GM21390 (cell line): ENCODE results near the gene HSD17B14.
"Not testable (repeated sequence)": the region's sequence is repeated elsewhere in the genome, so short reads cannot be mapped to it uniquely, and the experiment has no call there.

Experiments used
- ATAC-seq: cut with Tn5 transposase; IDR thresholded peaks from one replicate; pipeline ENCODE4 v1.9.1; 2021; ENCODE audit not compliant: unreplicated experiment

Gene HSD17B14

DNA sequence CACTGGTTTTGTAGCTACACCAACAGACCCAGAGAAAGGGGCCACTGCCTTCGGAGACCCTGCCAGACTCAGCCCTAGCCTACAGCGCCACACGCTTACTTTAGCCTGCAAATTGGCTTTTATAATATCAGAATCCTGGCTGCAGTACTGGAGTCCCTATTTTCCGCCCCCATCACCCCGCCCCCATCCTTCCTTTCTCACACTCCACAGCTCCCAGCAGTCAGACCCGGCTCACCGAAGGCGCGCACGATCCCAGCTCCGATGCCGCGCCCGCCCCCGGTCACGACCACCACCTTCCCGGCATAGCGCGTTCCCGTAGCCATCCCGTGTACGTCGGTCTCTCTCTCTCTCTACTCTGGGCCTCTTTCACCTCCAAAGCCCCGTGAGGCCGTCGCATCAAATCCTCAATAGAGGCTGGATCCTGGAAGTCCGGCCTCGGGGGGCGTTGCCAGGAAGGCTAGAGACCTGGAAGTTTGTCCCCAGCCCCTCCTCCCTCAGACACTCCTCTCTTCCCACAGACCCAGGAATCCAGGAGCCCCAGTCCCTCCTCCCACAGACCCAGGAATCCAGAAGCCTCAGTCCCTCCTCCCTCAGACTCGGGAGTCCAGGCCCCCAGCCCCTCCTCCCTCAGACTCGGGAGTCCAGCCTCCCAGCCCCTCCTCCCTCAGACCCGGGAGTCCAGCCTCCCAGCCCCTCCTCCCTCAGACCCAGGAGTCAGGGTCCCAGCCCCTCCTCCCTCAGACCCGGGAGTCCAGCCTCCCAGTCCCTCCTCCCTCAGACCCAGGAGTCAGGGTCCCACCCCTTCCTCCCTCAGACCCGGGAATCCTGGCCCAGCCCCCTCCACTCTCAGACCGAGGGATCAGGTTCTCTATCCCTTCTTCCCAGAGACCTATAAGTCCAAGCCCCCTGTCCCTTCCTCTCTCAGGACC is at the start of gene HSD17B14:
TSS of gene HSD17B14 (minus strand) at position 403 of the 929 bp plus-strand sequence. CDS start at position 323, 80 bp downstream.
- no peak for ATAC-seq

DNA sequence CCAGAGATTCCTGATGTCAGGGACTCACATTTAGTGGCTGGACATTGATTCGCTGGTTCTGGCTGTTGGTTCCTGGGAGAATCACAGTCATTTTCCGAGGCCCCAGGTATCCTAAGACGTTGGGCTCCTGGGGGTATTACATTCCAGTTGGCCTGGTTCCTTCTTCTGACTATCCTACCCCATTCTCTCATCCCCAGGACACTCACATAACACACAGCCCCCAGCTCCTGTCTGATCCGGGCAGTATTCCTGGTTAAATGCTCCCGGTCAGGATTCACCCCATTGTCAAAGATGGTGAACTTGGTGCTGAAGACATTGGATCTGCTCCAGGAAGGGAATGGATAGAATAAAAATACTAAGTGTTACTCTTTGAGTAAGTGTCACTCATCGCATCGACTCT is 47.4 kb upstream of the HSD17B14 start:
- no peak for ATAC-seq

DNA sequence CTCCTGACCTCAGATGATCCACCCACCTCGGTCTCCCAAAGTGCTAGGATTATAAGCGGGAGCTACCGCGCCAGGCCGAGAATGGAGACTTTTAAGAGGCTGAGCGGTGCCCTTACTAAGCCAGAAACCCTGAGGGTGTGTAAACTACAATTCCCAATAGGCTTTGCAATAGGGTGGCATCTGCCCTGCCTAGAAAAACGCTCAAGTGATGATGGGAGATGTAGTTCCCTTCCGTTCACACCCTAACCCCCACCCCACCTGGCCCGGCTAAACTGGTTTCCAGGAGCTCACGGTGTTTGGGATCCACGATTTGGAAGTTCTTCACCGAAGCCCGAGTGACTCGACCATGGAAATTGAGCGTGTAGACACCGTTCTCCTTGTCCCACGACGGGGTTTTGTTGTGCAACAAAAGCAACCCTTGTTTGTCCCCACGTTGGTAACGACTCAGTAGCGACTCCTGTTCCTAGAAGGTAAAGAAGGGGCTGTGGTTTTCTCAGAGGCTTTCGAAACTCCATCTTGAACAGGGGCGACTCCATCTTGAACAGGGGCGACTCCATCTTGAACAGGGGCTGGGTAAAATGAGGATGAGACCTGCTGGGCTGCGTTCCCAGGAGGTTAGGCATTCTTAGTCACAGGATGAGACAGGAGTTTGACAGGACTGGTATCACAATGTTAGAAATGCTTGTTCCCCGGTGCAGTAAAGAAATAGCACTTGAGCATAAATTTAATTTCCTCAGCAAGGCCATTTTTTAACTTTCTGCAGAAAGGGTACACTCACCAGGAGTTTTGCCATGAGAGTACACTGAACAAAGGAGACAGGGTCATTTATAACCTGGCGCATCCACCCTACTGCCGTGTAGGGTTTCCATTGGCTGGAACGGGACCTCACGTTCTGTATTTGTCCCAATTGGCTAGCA is 45.7 kb upstream of the HSD17B14 start:
- ATAC-seq, result no peak

DNA sequence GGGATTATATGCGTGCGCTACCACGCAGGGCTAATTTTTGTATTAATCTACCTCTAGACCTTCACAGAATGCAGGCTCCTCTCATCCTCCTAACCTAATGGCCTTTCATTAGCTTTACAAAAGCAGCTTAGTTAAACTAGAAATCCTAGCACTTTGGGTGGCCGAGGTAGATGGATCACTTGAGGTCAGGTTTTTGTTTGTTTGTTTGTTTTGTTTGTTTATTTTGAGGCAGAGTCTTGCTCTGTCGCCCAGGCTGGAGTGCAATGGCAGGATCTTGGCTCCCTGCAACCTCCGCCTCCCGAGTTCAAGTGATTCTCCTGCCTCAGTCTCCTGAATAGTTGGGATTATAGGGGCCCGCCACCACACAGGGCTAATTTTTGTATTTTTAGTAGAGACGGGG is 43.4 kb upstream of the HSD17B14 start:
- not testable (repeated sequence) for ATAC-seq

DNA sequence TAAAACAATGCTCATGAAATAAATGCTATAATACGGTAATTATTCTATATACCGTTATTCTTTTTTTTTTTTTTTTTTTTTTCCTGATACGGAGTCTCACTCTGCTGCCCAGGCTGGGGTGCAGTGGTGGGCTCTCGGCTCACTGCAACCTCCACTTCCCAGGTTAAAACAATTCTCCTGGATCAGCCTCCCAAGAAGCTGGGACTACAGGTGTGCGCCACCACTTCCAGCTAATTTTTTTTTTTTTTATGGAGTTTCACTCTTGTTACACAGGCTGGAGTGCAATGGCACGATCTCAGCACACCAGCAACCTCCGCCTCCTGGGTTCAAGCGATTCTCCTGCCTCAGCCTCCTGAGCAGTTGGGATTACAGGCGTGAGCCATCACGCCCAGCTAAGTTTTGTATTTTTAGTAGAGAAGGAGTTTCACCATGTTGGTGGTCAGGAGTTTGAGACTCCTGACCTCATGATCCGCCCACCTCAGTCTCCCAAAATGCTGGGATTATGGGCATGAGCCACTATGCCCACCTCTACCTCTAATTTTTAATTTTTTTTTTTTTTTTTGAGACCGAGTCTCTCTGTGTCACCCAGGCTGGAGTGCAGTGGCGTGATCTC is 42.8 kb upstream of the HSD17B14 start:
- no peak for ATAC-seq

DNA sequence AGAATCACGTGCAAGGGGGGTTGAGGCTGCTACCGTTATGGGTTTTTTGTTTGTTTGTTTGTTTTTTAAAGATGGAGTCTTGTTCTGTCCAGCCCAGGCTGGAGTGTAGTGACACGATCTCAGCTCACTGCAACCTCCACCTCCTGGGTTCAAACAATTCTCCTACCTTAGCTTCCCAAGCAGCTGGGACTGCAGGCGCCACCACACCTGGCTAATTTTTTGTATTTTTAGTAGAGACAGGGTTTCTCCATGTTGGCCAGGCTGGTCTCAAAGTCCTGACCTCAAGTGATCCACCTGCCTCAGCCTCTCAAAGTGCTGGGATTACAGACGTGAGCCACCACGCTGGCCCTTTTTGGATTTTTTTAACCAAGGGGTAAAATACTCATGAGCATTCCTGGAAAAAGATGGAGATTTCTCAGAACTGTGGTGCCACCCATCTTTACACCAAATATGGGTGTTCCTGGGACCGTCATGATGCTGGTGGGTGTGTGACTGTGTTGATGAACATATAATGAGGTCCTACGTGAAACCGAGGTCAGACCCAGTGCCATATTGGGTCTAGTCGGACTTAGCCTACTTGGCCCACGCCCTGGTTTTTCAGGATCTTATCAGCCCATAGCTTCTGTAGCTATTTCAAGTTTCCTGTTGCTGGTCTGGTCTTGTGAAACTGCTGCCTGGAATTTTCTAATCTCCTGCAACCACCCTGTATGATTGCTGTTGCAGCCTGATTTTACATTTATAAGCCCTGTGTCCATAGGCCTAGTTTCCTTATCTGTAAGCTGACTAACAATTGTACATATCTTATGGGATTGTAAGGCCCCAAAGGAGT is 42.1 kb upstream of the HSD17B14 start:
- no peak for ATAC-seq

DNA sequence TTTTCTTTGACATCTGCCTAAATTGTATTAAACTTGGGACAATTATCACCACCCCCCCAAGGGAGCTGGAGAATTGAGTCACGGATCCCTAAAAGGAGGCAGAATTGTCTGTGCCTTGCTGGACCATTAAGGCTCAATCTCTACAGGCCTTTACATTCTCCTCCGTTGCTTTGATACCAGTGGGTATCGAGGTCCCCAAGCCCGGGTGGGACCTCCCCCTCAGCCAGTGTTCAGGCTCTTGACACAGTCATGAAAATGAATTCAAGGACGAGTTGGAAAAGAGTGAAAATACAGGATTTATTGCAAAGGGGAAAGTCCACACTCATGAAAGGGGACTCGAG is 41.5 kb upstream of the HSD17B14 start:
- no peak for ATAC-seq

DNA sequence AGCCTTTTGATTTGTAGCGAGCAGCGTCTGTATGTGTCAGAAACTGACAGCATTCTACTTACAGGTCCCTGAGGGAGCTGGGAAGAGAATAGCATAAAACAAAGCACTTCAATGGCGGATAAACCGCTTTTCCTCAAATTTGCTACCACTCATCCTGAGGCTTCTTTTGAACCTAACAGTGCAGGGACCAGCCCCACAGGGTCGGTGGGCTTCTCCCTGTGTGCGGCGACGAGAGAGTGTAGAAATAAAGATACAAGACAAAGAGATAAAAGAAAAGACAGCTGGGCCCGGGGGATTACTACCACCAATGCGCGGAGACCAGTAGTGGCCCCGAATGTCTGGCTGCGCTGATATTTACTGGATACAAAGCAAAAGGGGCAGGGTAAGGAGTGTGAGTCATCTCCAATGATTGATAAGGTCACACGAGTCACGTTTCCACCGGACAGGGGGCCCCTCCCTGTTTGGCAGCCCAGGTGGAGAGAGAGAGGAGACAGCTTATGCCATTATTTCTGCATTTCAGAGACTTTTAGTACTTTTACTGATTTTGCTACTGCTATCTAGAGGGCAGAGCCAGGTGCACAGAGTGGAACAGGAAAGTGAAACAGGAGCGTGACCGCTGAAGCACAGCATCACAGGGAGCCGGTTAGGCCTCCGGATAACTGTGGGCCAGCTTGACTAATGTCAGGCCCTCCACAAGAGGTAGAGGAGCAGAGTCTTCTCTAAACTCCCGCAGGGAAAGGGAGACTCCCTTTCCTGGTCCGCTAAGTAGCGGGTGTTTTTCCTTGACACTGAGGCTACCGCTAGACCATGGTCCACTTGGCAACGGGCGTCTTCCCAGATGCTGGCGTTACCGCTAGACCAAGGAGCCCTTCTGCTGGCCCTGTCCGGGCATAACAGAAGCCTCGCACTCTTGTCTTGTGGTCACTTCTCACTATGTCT is 40.0 kb upstream of the HSD17B14 start:
- ATAC-seq, result not testable (repeated sequence)

DNA sequence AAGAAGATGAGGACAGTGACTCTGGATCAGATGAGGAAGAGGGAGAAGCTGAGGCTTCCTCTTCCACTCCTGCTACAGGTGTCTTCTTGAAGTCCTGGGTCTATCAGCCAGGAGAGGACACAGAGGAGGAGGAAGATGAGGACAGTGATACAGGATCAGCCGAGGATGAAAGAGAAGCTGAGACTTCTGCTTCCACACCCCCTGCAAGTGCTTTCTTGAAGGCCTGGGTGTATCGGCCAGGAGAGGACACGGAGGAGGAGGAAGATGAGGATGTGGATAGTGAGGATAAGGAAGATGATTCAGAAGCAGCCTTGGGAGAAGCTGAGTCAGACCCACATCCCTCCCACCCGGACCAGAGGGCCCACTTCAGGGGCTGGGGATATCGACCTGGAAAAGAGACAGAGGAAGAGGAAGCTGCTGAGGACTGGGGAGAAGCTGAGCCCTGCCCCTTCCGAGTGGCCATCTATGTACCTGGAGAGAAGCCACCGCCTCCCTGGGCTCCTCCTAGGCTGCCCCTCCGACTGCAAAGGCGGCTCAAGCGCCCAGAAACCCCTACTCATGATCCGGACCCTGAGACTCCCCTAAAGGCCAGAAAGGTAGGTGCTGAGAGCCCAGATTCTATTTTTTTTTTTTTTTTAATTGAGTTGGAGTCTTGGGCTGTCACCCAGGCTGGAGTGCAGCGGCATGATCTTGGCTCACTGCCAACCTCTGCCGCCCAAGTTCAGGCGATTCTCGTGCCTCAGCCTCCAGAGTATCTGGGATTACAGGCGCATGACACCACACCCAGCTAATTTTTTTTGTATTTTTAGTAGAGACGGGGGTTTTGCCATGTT is 38.2 kb upstream of the HSD17B14 start:
- no peak for ATAC-seq

DNA sequence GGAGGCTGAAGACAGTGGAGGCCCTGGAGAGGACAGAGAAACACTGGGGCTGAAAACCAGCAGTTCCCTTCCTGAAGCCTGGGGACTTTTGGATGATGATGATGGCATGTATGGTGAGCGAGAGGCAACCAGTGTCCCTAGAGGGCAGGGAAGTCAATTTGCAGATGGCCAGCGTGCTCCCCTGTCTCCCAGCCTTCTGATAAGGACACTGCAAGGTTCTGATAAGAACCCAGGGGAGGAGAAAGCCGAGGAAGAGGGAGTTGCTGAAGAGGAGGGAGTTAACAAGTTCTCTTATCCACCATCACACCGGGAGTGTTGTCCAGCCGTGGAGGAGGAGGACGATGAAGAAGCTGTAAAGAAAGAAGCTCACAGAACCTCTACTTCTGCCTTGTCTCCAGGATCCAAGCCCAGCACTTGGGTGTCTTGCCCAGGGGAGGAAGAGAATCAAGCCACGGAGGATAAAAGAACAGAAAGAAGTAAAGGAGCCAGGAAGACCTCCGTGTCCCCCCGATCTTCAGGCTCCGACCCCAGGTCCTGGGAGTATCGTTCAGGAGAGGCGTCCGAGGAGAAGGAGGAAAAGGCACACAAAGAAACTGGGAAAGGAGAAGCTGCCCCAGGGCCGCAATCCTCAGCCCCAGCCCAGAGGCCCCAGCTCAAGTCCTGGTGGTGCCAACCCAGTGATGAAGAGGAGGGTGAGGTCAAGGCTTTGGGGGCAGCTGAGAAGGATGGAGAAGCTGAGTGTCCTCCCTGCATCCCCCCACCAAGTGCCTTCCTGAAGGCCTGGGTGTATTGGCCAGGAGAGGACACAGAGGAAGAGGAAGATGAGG is 37.4 kb upstream of the HSD17B14 start:
- no peak for ATAC-seq

DNA sequence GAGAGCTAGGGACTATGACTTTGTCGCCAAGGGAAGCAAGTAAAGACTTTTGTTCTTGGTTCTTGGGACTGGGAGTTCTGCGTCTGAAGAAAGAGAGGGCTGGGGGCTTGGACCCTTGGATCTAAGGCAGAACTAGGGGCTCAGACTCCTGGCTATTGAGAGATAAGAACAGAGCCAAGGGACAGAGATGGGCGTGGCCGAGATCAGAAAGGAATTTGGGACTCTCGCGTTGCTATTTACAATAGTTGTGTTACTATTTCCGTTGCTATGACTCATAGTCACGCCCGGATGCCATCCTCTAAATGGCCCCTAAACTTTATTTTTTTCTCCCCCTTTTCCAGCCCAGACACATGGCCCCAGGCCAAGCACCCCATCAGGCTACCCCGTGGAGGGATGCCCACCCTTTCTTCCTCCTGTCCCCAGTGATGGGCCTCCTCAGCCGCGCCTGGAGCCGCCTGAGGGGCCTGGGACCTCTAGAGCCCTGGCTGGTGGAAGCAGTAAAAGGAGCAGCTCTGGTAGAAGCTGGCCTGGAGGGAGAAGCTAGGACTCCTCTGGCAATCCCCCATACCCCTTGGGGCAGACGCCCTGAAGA is 36.7 kb upstream of the HSD17B14 start:
- ATAC-seq, result no peak

DNA sequence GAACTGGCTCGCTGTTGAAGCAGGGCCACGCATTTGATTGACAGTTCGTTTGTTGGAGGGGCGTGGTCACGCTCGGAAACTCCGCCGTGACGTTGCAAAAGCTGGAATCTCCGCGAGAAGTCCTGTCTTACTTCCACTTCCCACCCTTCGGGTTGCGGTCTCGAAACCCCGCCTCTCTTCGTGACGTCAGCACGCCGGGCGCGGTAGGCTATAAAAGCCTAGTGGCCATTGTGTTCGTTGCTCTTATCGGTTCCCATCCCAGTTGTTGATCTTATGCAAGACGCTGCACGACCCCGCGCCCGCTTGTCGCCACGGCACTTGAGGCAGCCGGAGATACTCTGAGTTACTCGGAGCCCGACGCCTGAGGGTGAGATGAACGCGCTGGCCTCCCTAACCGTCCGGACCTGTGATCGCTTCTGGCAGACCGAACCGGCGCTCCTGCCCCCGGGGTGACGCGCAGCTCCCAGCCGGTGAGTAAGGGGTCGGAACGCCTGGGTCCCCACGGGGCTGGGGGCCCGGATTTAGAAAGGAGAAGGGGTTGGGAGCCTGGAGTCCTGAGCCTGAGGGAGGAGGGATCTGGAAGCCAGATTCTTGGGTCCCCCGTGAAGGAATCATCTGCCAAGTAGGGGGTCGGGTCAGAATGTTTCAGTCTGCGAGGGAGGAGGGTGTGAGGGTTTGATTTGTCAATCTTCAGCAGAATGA is 36.0 kb upstream of the HSD17B14 start, which contains the start of gene PPP1R15A:
TSS of gene PPP1R15A (plus strand) at position 240 of the 702 bp plus-strand sequence. CDS start 813 bp downstream, outside the sequence.
- ATAC-seq, result no peak

DNA sequence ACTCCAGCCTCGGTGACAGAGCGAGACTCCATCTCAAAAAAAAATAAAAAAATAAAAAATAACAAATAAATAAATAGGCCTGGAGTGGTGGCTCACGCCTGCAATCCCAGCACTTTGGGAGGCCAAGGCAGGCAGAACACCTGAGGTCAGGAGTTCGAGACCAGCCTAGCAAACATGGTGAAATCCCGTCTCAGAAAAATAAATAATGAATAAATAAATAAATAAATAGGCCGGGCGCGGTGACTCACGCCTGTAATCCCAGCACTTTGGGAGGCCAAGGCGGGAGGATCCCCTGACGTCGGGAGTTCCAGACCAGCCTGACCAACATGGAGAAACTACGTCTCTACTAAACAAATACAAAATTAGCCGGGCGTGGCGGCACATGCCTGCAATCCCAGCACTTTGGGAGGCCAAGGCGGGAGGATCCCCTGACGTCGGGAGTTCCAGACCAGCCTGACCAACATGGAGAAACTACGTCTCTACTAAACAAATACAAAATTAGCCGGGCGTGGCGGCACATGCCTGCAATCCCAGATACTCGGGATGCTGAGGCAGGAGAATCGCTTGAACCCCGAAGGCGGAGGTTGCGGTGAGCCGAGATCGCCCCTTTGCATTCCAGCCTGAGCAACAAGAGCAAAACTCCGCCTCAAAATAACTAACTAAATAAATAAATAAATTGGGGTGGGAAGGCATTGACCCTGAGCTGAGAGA is 35.3 kb upstream of the HSD17B14 start:
- ATAC-seq, result not testable (repeated sequence)

DNA sequence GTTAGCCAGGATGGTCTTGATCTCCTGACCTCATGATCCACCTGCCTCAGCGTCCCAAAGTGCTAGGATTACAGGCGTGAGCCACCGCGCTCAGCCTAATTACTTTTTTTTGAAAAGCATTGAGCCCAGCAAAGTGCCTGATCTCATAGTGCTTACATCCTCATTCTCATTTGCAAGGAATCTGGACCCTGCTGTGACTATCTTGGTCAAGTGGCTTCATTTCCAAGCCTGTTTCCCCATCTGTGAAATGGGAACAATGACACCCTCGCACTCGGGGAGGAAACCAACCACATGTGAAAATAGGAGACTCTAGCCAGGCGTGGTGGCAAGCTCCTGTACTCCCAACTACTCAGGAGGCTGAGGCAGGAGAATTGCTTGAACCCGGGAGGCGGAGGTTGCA is 33.8 kb upstream of the HSD17B14 start:
- no peak for ATAC-seq

DNA sequence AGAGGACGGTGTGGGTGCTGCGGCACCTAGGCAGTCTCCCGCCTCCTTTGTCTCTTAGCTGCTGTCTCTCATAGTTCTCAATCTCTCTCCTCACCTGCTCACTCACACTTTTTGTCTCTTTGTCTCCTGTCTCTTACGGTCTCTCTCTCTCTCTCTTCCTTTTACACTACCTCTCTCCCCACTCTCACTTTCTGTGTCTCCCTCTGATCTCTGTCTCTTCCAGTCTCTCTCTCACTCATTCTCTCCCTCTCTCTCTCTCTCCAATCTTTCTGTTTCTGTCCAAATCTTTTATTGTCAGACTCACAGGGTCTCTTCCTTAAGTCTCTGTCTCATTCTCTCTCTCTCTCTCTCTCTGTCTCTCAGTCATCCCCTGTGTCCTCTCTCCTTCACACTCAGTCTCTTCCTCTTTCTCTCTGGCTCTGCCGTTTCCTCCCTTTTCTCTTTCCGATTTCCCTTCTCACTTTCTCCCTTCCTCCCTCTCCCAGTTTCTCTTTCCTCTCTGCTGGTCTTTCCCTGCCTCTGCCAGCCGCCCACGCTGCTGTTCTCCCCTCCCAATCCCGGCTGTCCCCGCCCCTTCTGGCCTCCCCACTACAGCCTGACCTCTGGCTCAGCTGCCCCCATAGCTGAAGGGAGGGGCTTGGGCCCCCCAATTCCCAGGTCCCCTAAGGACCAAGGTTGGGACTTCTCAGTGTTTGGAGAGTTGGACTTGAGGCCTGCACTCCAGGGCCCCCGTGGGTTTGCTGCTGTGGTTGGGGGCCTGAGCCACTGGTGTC is 32.0 kb upstream of the HSD17B14 start, which contains the start of gene PLEKHA4:
TSS of gene PLEKHA4 (minus strand) at position 504 of the 773 bp plus-strand sequence. CDS start 997 bp downstream, outside the sequence.
- no peak for ATAC-seq
